HG02973 (cell line): Measurements from ENCODE around the gene HMBS.
"Not testable (repeated sequence)": the region's sequence is repeated elsewhere in the genome, so short reads cannot be mapped to it uniquely, and the experiment has no call there.

ENCODE experiments used
- ATAC-seq: cut with Tn5 transposase; IDR thresholded peaks from one replicate; pipeline ENCODE4 v1.9.1; 2021; ENCODE audit warnings: moderate library complexity; ENCODE audit not compliant: unreplicated experiment

Gene HMBS

DNA sequence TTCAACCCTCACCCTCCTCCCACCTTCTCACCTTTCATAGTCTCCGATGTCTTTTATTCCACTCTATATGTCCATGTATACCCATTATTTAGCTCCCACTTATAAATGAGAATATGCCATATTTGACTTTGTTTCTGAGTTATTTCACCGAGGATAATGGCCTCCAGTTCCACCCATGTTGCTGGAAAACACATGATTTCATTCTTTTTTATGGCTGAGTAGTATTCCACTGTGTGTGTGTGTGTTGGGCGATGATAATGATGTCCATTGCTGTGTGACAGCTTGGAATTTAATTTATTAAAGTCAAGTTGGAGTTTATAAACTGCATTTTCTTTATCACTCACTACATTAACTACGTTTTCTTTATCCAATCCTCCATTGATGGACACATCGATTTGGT is 33.5 kb downstream of the HMBS start:
- ATAC-seq = no peak

DNA sequence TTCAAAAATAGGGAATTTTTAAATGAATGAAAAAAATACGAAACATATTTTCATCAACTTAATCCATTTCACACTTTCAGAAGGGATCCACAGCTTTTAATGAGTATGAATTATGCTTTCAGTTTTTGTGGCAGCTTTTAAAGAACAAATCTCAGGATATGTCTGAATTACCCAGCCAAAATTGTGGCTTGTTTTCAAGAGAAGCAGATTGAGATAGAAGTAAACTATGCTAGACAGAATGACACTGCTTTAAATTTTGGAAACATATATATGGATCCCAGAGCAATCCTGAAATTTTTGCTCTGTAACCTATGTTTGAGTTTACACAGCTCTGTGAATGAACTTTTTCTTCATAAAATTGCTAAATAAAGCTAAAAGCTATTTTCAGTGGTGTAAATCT is 34.3 kb downstream of the HMBS start:
- no peak for ATAC-seq

- no peak for ATAC-seq
Observed at GRCh38 chr11:119120639-119121007, 35.9 kb downstream of the HMBS start.

GRCh38 chr11:119121008-119121810 is 36.5 kb downstream of the HMBS start, which contains the start of gene HINFP:
HINFP (plus strand) TSS chr11:119121580; CDS start chr11:119126945, 5,365 bp downstream.
- ATAC-seq = peak; percentile 95

DNA sequence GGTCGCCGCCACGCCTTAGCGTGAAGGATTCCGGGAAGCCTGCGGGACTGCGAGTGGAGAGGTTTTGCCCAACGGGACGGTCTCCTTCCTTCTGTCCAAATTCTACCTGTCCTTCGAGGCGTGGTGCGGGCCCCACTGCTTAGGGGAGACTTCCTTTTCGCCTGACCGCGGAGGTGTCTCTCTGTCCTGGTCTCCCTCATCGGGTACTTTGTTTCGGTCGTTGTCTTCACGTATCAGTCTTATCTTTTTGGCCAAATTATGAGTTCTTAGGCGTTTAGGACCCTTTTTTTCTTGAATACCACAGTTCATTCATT is 37.1 kb downstream of the HMBS start:
- no peak for ATAC-seq

DNA sequence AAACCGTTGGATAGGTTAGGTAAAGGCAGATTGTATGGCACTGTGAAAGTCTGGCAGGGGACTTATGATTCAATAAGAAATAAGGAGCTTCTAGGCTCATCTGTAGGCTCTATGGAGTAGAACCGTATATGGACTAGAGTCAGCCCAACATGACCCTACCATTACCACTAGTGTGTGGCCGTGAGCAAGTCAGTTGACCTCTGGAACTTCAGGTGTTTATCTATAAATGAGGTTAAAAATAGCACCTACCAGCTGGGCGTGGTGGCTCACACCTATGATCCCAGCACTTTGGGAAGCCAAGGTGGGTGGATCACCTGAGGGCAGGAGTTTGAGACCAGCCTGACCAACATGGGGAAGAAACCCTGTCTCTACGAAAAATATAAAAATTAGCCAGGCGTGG is 41.1 kb downstream of the HMBS start:
- no peak for ATAC-seq

DNA sequence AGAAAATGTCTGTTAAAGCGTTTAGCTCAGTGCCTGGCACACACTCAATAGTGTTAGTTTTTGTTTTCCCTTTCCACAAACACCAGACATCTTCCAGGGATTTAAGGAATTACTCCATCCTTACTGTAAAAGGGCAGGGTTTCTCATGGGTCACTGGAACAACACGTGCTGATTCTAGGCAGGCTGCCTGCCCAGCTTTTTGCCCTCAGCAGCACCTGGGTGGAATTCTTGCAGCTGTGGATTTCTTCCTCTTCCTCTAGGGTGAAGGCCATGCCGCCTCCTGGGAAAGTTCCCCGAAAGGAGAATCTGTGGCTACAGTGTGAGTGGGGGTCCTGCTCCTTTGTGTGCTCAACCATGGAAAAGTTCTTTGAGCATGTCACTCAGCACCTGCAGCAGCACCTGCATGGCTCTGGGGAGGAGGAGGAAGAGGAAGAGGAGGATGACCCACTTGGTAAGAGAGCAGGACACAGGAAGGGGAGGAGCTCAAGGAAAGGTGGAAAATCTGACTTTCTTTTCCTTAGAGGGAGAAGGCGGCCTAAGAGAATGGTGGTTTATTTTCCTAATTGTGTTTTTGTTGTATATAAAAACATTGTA is 42.1 kb downstream of the HMBS start:
- ATAC-seq = no peak

DNA sequence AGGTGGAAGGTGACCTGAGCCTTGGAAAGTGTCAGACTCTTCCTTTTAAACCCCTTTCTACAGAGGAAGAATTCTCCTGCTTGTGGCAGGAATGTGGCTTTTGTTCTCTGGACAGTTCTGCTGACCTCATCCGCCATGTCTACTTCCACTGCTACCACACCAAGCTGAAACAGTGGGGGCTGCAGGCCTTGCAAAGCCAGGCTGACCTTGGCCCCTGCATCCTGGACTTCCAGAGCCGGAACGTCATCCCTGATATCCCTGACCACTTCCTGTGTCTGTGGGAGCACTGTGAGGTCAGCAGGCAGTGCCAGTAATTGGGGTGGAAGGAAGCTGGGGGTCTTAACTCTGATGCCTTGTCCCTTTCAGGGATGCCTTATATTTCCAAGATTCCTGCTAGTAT is 46.0 kb downstream of the HMBS start:
- no peak for ATAC-seq

GRCh38 chr11:119134389-119134978 is 49.8 kb downstream of the HMBS start:
- ATAC-seq = no peak

- not testable (repeated sequence) for ATAC-seq
Observed at GRCh38 chr11:119139276-119139675, 54.6 kb downstream of the HMBS start.
